Activated gamma-delta T cell treated with Interleukin-2 at 50 U/mL for 16 hours (primary cell): Measurements from ENCODE around the gene LYPLA2.
"Not testable (repeated sequence)": the region's sequence is repeated elsewhere in the genome, so short reads cannot be mapped to it uniquely, and the experiment has no call there.

Source experiments
- DNase-seq: peaks from one replicate; pipeline ENCODE4 v3.0.0-alpha.2; 2020

The LYPLA2 gene

DNA sequence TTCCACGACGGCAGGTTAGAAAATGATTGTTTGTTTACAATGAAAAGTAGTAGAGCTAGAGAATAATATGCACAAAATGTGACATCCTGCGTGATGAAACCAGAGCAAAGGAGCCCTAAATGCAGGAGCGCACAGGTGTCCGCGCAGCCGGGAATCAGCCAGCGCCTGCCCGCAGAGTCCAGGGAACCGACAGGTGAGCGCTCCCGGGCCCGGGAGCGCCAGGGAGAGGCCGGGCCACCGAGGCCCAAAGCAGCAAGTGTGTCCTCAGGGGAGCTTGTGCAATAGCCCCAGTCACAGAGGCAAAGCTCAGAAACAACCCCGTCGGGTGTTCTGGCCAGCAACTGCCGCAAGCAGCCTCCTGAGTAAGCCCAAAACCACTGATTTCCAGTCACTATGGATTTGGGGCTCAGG lies 10.4 kb downstream of the LYPLA2 start:
- no peak for DNase-seq

GRCh38 chr1:23801876-23802275 lies 10.9 kb downstream of the LYPLA2 start:
- no peak for DNase-seq

- not testable (repeated sequence) for DNase-seq
Measured at GRCh38 chr1:23802809-23803342, 11.9 kb downstream of the LYPLA2 start.

GRCh38 chr1:23803674-23804073 lies 12.7 kb downstream of the LYPLA2 start:
- DNase-seq, result no peak

GRCh38 chr1:23804183-23804835 lies 13.4 kb downstream of the LYPLA2 start:
- no peak for DNase-seq

DNA sequence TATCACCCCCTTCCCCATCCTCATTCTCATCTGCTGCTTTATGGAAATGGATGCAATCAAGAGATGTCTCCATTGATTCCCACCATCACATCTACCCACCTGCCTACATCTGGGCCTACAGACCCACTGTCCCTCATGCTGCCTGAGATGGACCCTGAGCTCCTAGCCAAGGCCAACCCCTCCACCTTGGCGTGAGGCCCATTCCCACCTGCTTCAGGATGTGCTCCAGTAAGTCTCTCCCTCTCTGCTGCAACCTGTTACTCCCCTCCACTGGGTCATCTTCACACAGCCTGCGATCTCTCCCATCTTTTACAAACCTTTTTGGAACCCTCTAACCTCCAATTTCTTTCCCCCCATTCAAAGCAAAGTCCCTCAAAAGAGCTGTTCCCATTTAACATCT lies 14.1 kb downstream of the LYPLA2 start:
- no peak for DNase-seq

DNA sequence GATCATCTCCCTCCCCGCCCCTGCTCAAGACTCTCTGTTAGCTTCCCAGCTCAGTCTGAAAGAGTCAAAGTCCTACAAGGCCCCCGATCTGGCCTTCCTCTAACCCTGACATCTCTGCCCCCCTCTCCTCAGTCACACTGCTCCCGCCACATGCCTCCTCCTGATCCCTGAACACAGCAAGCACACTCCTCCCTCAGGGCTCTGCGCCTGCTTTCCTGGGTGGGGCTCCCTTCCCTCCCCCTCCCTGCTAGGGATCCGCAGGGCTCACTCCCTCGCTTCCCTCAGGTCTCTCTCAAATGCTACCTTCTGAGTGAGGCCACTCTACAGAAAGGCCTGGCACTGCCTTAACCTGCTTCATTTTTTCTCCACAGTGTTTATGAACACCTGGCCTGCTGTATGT lies 15.3 kb downstream of the LYPLA2 start:
- no peak for DNase-seq

- no peak for DNase-seq
Measured at GRCh38 chr1:23807453-23807852, 16.5 kb downstream of the LYPLA2 start.

DNA sequence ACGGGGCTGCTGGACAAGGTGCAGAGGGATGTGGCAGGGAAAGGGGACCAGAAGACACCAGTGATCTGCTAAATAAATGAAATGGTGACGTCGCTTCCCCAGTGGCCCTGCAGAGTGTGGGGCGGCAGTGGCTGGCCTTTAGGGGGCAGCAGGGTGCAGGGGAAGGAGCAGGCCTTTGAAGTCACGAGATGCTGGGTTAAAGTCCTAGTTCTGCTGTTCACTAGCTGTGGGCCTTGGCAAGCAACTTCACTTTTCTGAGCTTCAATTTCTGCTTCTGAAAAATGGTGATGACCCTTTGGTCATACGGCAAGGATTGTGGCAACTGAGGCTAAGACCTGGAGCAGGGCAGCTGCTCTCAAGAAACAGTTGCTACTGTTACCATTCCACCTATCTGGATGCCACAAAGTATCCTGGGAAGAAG lies 18.8 kb downstream of the LYPLA2 start:
- peak; percentile 85 for DNase-seq

DNA sequence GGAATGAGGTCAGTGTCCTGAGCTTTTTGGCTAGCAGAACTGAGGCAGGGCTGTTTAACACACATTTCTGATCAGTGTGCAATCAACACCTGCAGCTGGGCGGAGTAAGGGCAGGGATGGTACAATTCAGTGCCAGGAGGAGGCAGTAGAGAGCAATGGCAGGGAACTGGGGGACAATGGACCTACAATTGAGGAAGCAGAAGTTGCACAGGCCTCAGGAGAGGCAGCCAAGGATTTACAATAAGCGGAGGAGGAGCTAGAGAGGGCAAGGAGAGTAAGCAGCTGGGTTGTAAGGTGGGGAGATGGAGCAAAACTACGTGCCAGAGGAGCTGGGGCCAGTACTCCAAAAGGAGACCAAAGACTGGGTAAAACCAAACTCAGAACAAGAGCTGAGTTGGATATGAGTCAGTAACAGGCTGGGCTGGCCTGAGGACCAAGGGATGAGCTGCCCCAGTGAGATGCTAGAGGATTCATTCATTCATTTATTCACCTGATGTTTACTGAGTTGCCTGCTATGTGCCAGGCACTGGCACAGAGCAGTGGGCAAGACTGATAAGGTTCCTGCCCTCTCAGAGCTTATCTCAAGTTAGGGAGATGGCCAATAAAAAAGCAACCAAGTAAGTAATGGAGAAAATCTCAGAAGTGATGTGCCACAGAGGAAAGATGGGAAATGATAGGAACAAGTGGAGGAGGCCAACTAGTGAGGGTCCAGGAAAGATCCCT lies 20.0 kb downstream of the LYPLA2 start:
- DNase-seq, result peak; percentile 44

- no peak for DNase-seq
Measured at GRCh38 chr1:23814016-23814415, 23.1 kb downstream of the LYPLA2 start.

GRCh38 chr1:23816361-23816760 lies 25.4 kb downstream of the LYPLA2 start:
- DNase-seq, result no peak

GRCh38 chr1:23816906-23817305 lies 26.0 kb downstream of the LYPLA2 start:
- DNase-seq, result no peak

GRCh38 chr1:23817633-23818032 lies 26.7 kb downstream of the LYPLA2 start:
- DNase-seq, result no peak

DNA sequence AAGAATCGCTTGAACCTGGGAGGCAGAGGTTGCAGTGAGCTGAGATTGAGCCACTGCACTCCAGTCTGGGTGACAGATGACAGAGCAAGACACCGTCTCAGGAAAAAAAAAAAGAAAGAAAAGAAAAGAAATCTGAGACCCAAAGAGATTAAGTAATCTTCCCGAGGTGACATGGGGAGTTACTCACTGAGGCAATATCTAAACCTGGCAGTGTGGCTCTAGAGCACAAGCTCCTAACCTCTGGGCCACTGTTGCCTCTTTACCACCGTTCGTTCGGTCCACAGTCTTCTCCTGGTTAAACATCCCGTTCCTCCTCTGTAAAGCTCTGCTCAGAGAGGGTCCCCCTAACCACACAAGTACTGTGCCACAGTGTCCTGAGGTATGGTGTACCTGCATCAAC lies 32.8 kb downstream of the LYPLA2 start:
- no peak for DNase-seq

- DNase-seq, result no peak
Measured at GRCh38 chr1:23824711-23825075, 33.7 kb downstream of the LYPLA2 start.

- DNase-seq, result peak; percentile 87
Measured at GRCh38 chr1:23825076-23825761, 34.3 kb downstream of the LYPLA2 start, which contains the start of gene HMGCL. Gene HMGCL, minus strand, starts transcription at chr1:23825429. Its CDS starts 14 bp downstream, at chr1:23825415.

GRCh38 chr1:23825762-23826522 lies 35.0 kb downstream of the LYPLA2 start:
- no peak for DNase-seq

DNA sequence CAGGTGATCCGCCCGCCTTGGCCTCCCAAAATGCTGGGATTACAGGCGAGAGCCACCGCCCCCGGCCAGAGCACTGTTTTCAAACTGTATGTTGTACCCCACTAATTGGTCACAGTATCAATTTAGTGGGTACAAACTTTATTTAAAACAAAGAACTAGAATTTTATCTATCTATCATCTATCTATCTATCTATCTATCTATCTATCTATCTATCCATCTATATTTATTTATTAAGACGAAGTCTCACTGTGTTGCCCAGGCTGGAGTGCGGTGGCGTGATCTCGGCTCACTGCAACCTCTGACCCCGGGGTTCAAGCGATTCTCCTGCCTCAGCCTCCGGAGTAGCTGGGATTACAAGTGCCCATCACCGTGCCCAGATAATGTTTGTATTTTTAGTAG lies 35.6 kb downstream of the LYPLA2 start:
- DNase-seq, result not testable (repeated sequence)

GRCh38 chr1:23827717-23828116 lies 36.8 kb downstream of the LYPLA2 start:
- DNase-seq, result no peak

- not testable (repeated sequence) for DNase-seq
Measured at GRCh38 chr1:23834156-23834555, 43.2 kb downstream of the LYPLA2 start.

GRCh38 chr1:23836037-23836436 lies 45.1 kb downstream of the LYPLA2 start:
- no peak for DNase-seq

GRCh38 chr1:23837908-23838307 lies 47.0 kb downstream of the LYPLA2 start:
- no peak for DNase-seq
